ELR (cell line): ENCODE results near the gene GPC6.

Source experiments
- DNase-seq: peaks from one replicate; pipeline ENCODE4 v3.0.0-alpha.2; 2015; ENCODE audit warnings: low read depth

The GPC6 gene

GRCh38 chr13:94212196-94212595 lies 985.6 kb downstream of the GPC6 start:
- DNase-seq: no peak

- no peak for DNase-seq
These were observed 987.5 kb downstream of the GPC6 start for GRCh38 chr13:94214121-94214520.

- no peak for DNase-seq
These were observed 988.4 kb downstream of the GPC6 start for GRCh38 chr13:94214975-94215374.

- DNase-seq: no peak
These were observed 989.9 kb downstream of the GPC6 start for GRCh38 chr13:94216476-94216875.

GRCh38 chr13:94217370-94217769 lies 990.8 kb downstream of the GPC6 start:
- DNase-seq: peak; percentile 60

- no peak for DNase-seq
These were observed 991.9 kb downstream of the GPC6 start for GRCh38 chr13:94218537-94218936.

GRCh38 chr13:94218951-94219350 lies 992.3 kb downstream of the GPC6 start:
- DNase-seq: no peak

GRCh38 chr13:94224670-94225069 lies 998.1 kb downstream of the GPC6 start:
- DNase-seq: no peak

GRCh38 chr13:94227255-94227879 lies 1000.8 kb downstream of the GPC6 start:
- DNase-seq: no peak

GRCh38 chr13:94228763-94229162 lies 1002.2 kb downstream of the GPC6 start:
- no peak for DNase-seq

- DNase-seq: no peak
These were observed 1005.7 kb downstream of the GPC6 start for GRCh38 chr13:94232161-94232950.

GRCh38 chr13:94232956-94233355 lies 1006.3 kb downstream of the GPC6 start:
- DNase-seq: peak; percentile 15

- DNase-seq: peak; percentile 95
These were observed 1006.8 kb downstream of the GPC6 start for GRCh38 chr13:94233401-94233800.

- DNase-seq: no peak
These were observed 1007.2 kb downstream of the GPC6 start for GRCh38 chr13:94233837-94234236.

GRCh38 chr13:94234738-94235137 lies 1008.1 kb downstream of the GPC6 start:
- no peak for DNase-seq

GRCh38 chr13:94236132-94236531 lies 1009.5 kb downstream of the GPC6 start:
- no peak for DNase-seq

- DNase-seq: no peak
These were observed 1010.3 kb downstream of the GPC6 start for GRCh38 chr13:94236872-94237271.

GRCh38 chr13:94239135-94239534 lies 1012.5 kb downstream of the GPC6 start:
- DNase-seq: peak; percentile 88

GRCh38 chr13:94242554-94242953 lies 1015.9 kb downstream of the GPC6 start:
- no peak for DNase-seq

GRCh38 chr13:94243551-94243950 lies 1016.9 kb downstream of the GPC6 start:
- no peak for DNase-seq

- DNase-seq: no peak
These were observed 1019.9 kb downstream of the GPC6 start for GRCh38 chr13:94246495-94246894.

GRCh38 chr13:94247890-94248289 lies 1021.3 kb downstream of the GPC6 start:
- no peak for DNase-seq

GRCh38 chr13:94248454-94249228 lies 1022.0 kb downstream of the GPC6 start:
- peak; percentile 17 for DNase-seq
